NK-92 (cell line): ENCODE data around the gene TULP4.

Experiments used
- DNase-seq: peaks from one replicate; lab custom pipeline; 2025; ENCODE audit not compliant: unreplicated experiment; lab: John Stamatoyannopoulos, UW

The TULP4 gene

GRCh38 chr6:158497620-158498019, 185.4 kb downstream of the TULP4 start:
- no peak for DNase-seq

- DNase-seq = no peak
Measured at GRCh38 chr6:158498362-158498761, 186.1 kb downstream of the TULP4 start.

- DNase-seq = no peak
Measured at GRCh38 chr6:158499601-158500000, 187.3 kb downstream of the TULP4 start.

GRCh38 chr6:158500016-158500735, 187.9 kb downstream of the TULP4 start:
- no peak for DNase-seq

- no peak for DNase-seq
Measured at GRCh38 chr6:158501360-158502262, 189.3 kb downstream of the TULP4 start.

GRCh38 chr6:158502263-158502950, 190.1 kb downstream of the TULP4 start:
- DNase-seq = no peak

- no peak for DNase-seq
Measured at GRCh38 chr6:158503222-158503621, 191.0 kb downstream of the TULP4 start.

GRCh38 chr6:158503846-158504245, 191.6 kb downstream of the TULP4 start:
- no peak for DNase-seq

GRCh38 chr6:158505194-158505593, 192.9 kb downstream of the TULP4 start:
- DNase-seq = no peak

GRCh38 chr6:158506601-158507000, 194.3 kb downstream of the TULP4 start:
- no peak for DNase-seq

- no peak for DNase-seq
Measured at GRCh38 chr6:158507174-158507573, 194.9 kb downstream of the TULP4 start.

- DNase-seq = no peak
Measured at GRCh38 chr6:158508450-158508849, 196.2 kb downstream of the TULP4 start.

GRCh38 chr6:158509465-158509864, 197.2 kb downstream of the TULP4 start:
- no peak for DNase-seq

GRCh38 chr6:158512809-158513208, 200.5 kb downstream of the TULP4 start:
- DNase-seq = no peak

GRCh38 chr6:158514176-158514575, 201.9 kb downstream of the TULP4 start:
- no peak for DNase-seq

- DNase-seq = no peak
Measured at GRCh38 chr6:158514991-158515390, 202.7 kb downstream of the TULP4 start.

- no peak for DNase-seq
Measured at GRCh38 chr6:158516098-158516497, 203.8 kb downstream of the TULP4 start.

GRCh38 chr6:158517038-158517437, 204.8 kb downstream of the TULP4 start:
- DNase-seq = no peak

- DNase-seq = no peak
Measured at GRCh38 chr6:158517581-158517980, 205.3 kb downstream of the TULP4 start.

GRCh38 chr6:158518191-158519127, 206.2 kb downstream of the TULP4 start:
- no peak for DNase-seq

- DNase-seq = no peak
Measured at GRCh38 chr6:158519300-158519699, 207.0 kb downstream of the TULP4 start.
